CD14-positive monocyte (primary cell): ENCODE data around the gene AHSG. TPM values are rescaled to one million over a fixed set of nuclear protein-coding genes. Genes with fewer than 3 reads are reported as not detected.

Source experiments
- DNase-seq, 3 donors: peaks; one replicate each; pipeline ENCODE4 v3.0.0-alpha.2; 2011 to 2022
- H2AFZ ChIP-seq: 2 replicates; pipeline ENCODE4 v1.6.0; 2012; ENCODE audit warnings: mild to moderate bottlenecking, low read depth, low read length, inconsistent platforms; ENCODE audit not compliant: insufficient read depth, poor library complexity, severe bottlenecking
- H3K27ac ChIP-seq, 2 donors: 1 replicate in 1 of 2; 2 replicates in 1 of 2; pipeline ENCODE4 v1.5.1; 2012 to 2013; ENCODE audit warnings: low read length in 2 of 2, control low read depth in 1 of 2, inconsistent platforms in 1 of 2, low read depth in 1 of 2, mild to moderate bottlenecking in 1 of 2
- H3K27me3 ChIP-seq, 2 donors: one replicate each; pipeline versions ENCODE4 v1.6.0 to v1.6.1; 2011 to 2013; ENCODE audit warnings: low read length in 2 of 2; ENCODE audit not compliant: control insufficient read depth in 2 of 2, insufficient read depth in 2 of 2
- H3K36me3 ChIP-seq, 2 donors: replicated peaks in 1 of 2; 1 replicate in 1 of 2; 2 replicates in 1 of 2; pipeline versions ENCODE4 v1.5.1 to v1.6.1; 2012 to 2013; ENCODE audit warnings: low read length in 2 of 2, control low read depth in 1 of 2, inconsistent platforms in 1 of 2, mild to moderate bottlenecking in 1 of 2; ENCODE audit not compliant: insufficient read depth in 2 of 2, control insufficient read depth in 1 of 2
- H3K4me1 ChIP-seq, 2 donors: 1 replicate in 1 of 2; 2 replicates in 1 of 2; pipeline versions ENCODE4 v1.5.1 to v1.6.1; 2012 to 2013; ENCODE audit warnings: low read length in 2 of 2, control low read depth in 1 of 2, inconsistent platforms in 1 of 2, mild to moderate bottlenecking in 1 of 2, moderate library complexity in 1 of 2; ENCODE audit not compliant: insufficient read depth in 2 of 2, control insufficient read depth in 1 of 2
- H3K4me2 ChIP-seq: replicated peaks from 2 replicates; pipeline ENCODE3; 2012; ENCODE audit warnings: low read length, moderate library complexity, mild to moderate bottlenecking; ENCODE audit not compliant: poor library complexity, severe bottlenecking; ENCODE audit errors: extremely low read depth
- H3K4me3 ChIP-seq, 3 experiments: fragments of 200-600 bp in 1 of 3; sonication (generic) in 1 of 3; replicated peaks in 1 of 3; 1 replicate in 2 of 3; 2 replicates in 1 of 3; pipeline ENCODE4 v1.5.1; 2011 to 2013; ENCODE audit warnings: low read length in 3 of 3, mild to moderate bottlenecking in 3 of 3, control low read depth in 2 of 3, low read depth in 2 of 3, inconsistent platforms in 1 of 3, moderate library complexity in 1 of 3
- H3K79me2 ChIP-seq: 2 replicates; pipeline ENCODE4 v1.6.0; 2012; ENCODE audit warnings: mild to moderate bottlenecking, control low read depth, inconsistent platforms, low read length, moderate library complexity; ENCODE audit not compliant: insufficient read depth
- H3K9ac ChIP-seq: 2 replicates; pipeline ENCODE4 v1.6.0; 2017; ENCODE audit warnings: low read length, mild to moderate bottlenecking; ENCODE audit not compliant: insufficient read depth, poor library complexity, severe bottlenecking
- H3K9me3 ChIP-seq, 2 donors: replicated peaks in 1 of 2; 1 replicate in 1 of 2; 2 replicates in 1 of 2; pipeline versions ENCODE4 v1.5.1 to v1.6.1; 2012 to 2013; ENCODE audit warnings: low read length in 2 of 2, control low read depth in 1 of 2; ENCODE audit not compliant: control insufficient read depth in 1 of 2, insufficient read depth in 1 of 2
- H4K20me1 ChIP-seq: 2 replicates; pipeline ENCODE4 v1.6.0; 2012; ENCODE audit warnings: mild to moderate bottlenecking, low read length, control low read depth, moderate library complexity; ENCODE audit not compliant: insufficient read depth
- H3K27ac Mint-ChIP-seq, 7 donors: one replicate each; pipeline ENCODE4 v1.8.0; 2020; ENCODE audit warnings: mild to moderate bottlenecking in 7 of 7, mixed read lengths in 7 of 7, moderate library complexity in 6 of 7, inconsistent platforms in 2 of 7
- H3K27me3 Mint-ChIP-seq, 3 donors: one replicate each; pipeline ENCODE4 v1.8.0; 2021 to 2022; ENCODE audit warnings: low read depth in 3 of 3, mild to moderate bottlenecking in 3 of 3, mixed read lengths in 3 of 3, moderate library complexity in 3 of 3, inconsistent platforms in 1 of 3
- H3K36me3 Mint-ChIP-seq, 2 donors: one replicate each; pipeline ENCODE4 v1.8.0; 2020; ENCODE audit warnings: mixed read lengths in 2 of 2, inconsistent platforms in 1 of 2, mild to moderate bottlenecking in 1 of 2
- H3K4me1 Mint-ChIP-seq: one replicate; pipeline ENCODE4 v1.8.0; 2020; ENCODE audit warnings: mild to moderate bottlenecking, mixed read lengths
- H3K4me3 Mint-ChIP-seq, 2 donors: one replicate each; pipeline ENCODE4 v1.8.0; 2020; ENCODE audit warnings: mild to moderate bottlenecking in 2 of 2, mixed read lengths in 2 of 2, moderate library complexity in 1 of 2
- H3K9me3 Mint-ChIP-seq, 7 donors: one replicate each; pipeline ENCODE4 v1.8.0; 2020 to 2022; ENCODE audit warnings: mixed read lengths in 7 of 7, mild to moderate bottlenecking in 6 of 7, moderate library complexity in 6 of 7, inconsistent platforms in 2 of 7
- CTCF ChIP-seq: fragments of 200-600 bp; IDR thresholded peaks from one replicate; pipeline ENCODE4 v1.8.0; 2022; ENCODE audit warnings: antibody characterized with exemption, mild to moderate bottlenecking
- WGBS: methylation state at CpG from one replicate; pipeline ENCODE4 v1.1.5; 2013; ENCODE audit warnings: missing lambda C conversion rate; ENCODE audit not compliant: insufficient coverage; 5-methylcytosine and 5-hydroxymethylcytosine counted together
- intact Hi-C, 2 donors: fragments of 100-400 bp; cut with micrococcal nuclease; formaldehyde crosslinking; loops; one replicate each; pipeline versions ENCODE4 v1.15.0 to v1.15.1; 2023
- polyA plus RNA-seq, 3 donors: library from polyadenylated mRNA; depleted of rRNA in 1 of 3; unstranded in 2 of 3; stranded (reverse) in 1 of 3; fragments of 300-500 nt in 2 of 3; fragments of >200 nt in 1 of 3; fragmentation: Illumina TruSeq in 2 of 3; gene quantifications; 1 replicate in 2 of 3; 2 replicates in 1 of 3; pipeline ENCODE4 v1.2.3, GENCODE V29; 2012 to 2021

The AHSG gene
- polyA plus RNA-seq, 3 donors = not detected

DNA sequence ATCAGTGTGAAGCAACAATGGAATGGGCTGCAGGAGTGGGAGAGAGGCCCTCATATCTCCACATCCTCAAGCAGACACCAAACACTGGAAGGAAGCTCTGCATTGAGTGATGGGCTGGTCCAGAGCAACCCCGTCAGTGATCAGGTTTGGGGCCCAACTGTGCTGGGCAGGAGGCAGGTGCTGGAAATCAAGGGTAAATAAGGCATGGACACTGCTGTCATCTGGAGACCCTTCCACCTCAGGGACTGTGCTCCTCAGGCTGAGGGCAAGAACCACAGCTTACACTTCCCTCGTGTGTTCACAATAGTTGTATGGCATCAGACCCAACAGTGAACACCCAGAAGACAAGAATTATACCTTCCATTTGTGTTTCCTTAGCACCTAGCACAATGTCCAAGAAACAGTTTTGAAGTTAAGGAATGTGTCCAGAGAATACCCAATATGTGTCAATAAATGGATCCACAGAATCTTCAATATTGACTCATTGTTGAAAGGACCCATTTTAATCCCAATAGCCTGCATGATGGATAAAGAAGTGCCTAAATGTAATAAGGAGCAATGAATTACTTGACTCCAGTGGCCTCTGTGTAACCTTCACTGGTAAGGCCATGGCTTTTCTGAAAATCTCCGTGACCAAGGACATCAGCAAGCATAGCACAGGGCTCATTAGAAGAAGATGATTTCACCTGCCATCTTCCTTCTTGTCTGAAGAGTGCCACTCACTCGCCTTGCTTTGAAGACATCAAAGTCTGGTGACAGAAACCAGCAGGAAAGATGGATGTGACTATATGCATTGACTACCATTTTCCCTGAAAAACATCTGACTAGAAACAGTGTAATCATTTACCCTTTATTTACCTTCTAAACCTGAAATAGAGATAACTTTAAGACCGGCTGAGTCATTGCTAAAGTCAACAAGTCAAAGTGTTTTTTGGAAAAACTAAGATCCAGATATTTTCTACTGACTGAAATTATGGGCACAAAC, 7.0 kb upstream of the AHSG start:
- no peaks in the 10 kb centered on the region for H3K36me3 Mint-ChIP-seq
- H3K27me3 Mint-ChIP-seq = peaks cover 1 to 7% (median 1%) of the 10 kb centered on the region in 3 donors
- H3K4me1 Mint-ChIP-seq = no peaks in the 10 kb centered on the region
- Histone ChIP-seq H3K4me3 (no peak overlapping the region), H3K27me3 (no peaks in the 10 kb centered on the region), H3K4me1 (no peaks in the 10 kb centered on the region), H3K4me2 (no peak overlapping the region), H3K79me2 (no peaks in the 10 kb centered on the region), H3K9ac (no peak overlapping the region), H3K9me3 (no peaks in the 10 kb centered on the region), H3K36me3 (no peaks in the 10 kb centered on the region), H2AFZ (no peak overlapping the region), H4K20me1 (no peaks in the 10 kb centered on the region), H3K27ac (no peak overlapping the region)
- H3K4me3 Mint-ChIP-seq = no peak overlapping the region
- no peak for DNase-seq
- 90% methylated on average over 4 of the region's 5 CpGs for WGBS
- H3K9me3 Mint-ChIP-seq = peaks cover 0 to 5% (median 0%) of the 10 kb centered on the region in 7 donors
- H3K27ac Mint-ChIP-seq = no peak overlapping the region
- TF ChIP-seq CTCF = no peak
- intact Hi-C loops = no loop called here

GRCh38 chr3:186608624-186609215, 4.1 kb upstream of the AHSG start:
- H3K36me3 Mint-ChIP-seq = no peaks in the 10 kb centered on the region
- peaks cover 8 to 14% (median 13%) of the 10 kb centered on the region in 3 donors for H3K27me3 Mint-ChIP-seq
- TF ChIP-seq CTCF = no peak
- no peaks in the 10 kb centered on the region for H3K36me3 ChIP-seq
- no peak overlapping the region for H3K4me2 ChIP-seq
- no peaks in the 10 kb centered on the region for H3K9me3 ChIP-seq
- H3K27ac ChIP-seq = no peak overlapping the region
- no peaks in the 10 kb centered on the region for H3K4me1 ChIP-seq
- intact Hi-C loops = no loop called here
- H3K4me3 Mint-ChIP-seq = no peak overlapping the region
- peaks cover 0 to 5% (median 0%) of the 10 kb centered on the region in 7 donors for H3K9me3 Mint-ChIP-seq
- no peak overlapping the region for H2AFZ ChIP-seq
- H3K4me1 Mint-ChIP-seq = no peaks in the 10 kb centered on the region
- H3K27me3 ChIP-seq = peaks cover 0 to 4% of the 10 kb centered on the region in 2 donors
- no peaks in the 10 kb centered on the region for H3K79me2 ChIP-seq
- no peak overlapping the region for H3K9ac ChIP-seq
- no peak for DNase-seq
- WGBS = 100% methylated on average over 2 of the region's 2 CpGs
- H4K20me1 ChIP-seq = no peaks in the 10 kb centered on the region
- no peak overlapping the region for H3K4me3 ChIP-seq
- no peak overlapping the region for H3K27ac Mint-ChIP-seq
